A549 (cell line): Measurements from ENCODE around the gene TEDDM1.

Experiments used
- MAZ ChIP-seq: fragments of 150-350 bp; IDR thresholded peaks from 2 replicates; pipeline ENCODE4 v1.6.1; 2014; ENCODE audit warnings: antibody characterized with exemption, low read depth, low read length, borderline replicate concordance
- POLR2A ChIP-seq: IDR thresholded peaks from 2 replicates; pipeline ENCODE4 v1.6.1; 2012; ENCODE audit warnings: mild to moderate bottlenecking, low read length
- TF ChIP-seq, protein P1 (sequence below): fragments of >200 bp; sonication (Bioruptor Twin); formaldehyde crosslinking; IDR thresholded peaks from 3 replicates; pipeline ENCODE4 v1.5.1; 2016
- TF ChIP-seq, protein P2 (sequence below): IDR thresholded peaks from 2 replicates; pipeline ENCODE4 v1.6.1; 2012

- TF ChIP-seq, protein P1, sequence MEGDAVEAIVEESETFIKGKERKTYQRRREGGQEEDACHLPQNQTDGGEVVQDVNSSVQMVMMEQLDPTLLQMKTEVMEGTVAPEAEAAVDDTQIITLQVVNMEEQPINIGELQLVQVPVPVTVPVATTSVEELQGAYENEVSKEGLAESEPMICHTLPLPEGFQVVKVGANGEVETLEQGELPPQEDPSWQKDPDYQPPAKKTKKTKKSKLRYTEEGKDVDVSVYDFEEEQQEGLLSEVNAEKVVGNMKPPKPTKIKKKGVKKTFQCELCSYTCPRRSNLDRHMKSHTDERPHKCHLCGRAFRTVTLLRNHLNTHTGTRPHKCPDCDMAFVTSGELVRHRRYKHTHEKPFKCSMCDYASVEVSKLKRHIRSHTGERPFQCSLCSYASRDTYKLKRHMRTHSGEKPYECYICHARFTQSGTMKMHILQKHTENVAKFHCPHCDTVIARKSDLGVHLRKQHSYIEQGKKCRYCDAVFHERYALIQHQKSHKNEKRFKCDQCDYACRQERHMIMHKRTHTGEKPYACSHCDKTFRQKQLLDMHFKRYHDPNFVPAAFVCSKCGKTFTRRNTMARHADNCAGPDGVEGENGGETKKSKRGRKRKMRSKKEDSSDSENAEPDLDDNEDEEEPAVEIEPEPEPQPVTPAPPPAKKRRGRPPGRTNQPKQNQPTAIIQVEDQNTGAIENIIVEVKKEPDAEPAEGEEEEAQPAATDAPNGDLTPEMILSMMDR = no peak
- TF ChIP-seq POLR2A = no peak
- TF ChIP-seq MAZ = no peak
- TF ChIP-seq, protein P2, sequence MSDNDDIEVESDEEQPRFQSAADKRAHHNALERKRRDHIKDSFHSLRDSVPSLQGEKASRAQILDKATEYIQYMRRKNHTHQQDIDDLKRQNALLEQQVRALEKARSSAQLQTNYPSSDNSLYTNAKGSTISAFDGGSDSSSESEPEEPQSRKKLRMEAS = no peak
Observed at GRCh38 chr1:182441719-182442118, 41.3 kb upstream of the TEDDM1 start.
